SK-N-SH (cell line): ENCODE results near the gene CDK6. TPM values are rescaled to one million over a fixed set of nuclear protein-coding genes. Genes with fewer than 3 reads are reported as not detected.
A peak's percentile ranks its signal among the peaks of the same experiment; 100 is the strongest.

Source experiments
- CTCF ChIA-PET: fragments of 300-600, 350-600 bp; formaldehyde crosslinking; extraction: SDS; loops from one replicate; lab custom pipeline; 2021; lab: Yijun Ruan, JAX
- POLR2A ChIA-PET: fragments of 350-600 bp; sonication (Branson Sonifier 250); formaldehyde crosslinking; extraction: SDS; loops from one replicate; lab custom pipeline; 2020; ENCODE audit warnings: antibody characterized with exemption, inconsistent platforms; lab: Yijun Ruan, JAX
- DNase-seq: peaks from one replicate; pipeline ENCODE4 v3.0.0; 2012
- H2AFZ ChIP-seq: fragments of 200-600 bp; sonication (generic); 2 replicates; pipeline ENCODE4 v1.8.1; 2016; ENCODE audit warnings: antibody characterized with exemption, mild to moderate bottlenecking, low read depth
- H3F3A ChIP-seq: fragments of 200-600 bp; sonication (generic); replicated peaks from 2 replicates; pipeline ENCODE3; 2016; ENCODE audit warnings: antibody characterized with exemption, mild to moderate bottlenecking; ENCODE audit not compliant: insufficient read depth
- H3K27ac ChIP-seq, 2 experiments: fragments of 200-500 bp in 1 of 2; fragments of 200-600 bp in 1 of 2; sonication (Bioruptor generic) in 1 of 2; sonication (generic), shearing (Covaris generic) in 1 of 2; 2 replicates each; pipeline versions ENCODE4 v1.5.1 to v1.6.1; 2014 to 2016; ENCODE audit warnings: low read depth in 2 of 2, inconsistent platforms in 1 of 2, low read length in 1 of 2, mild to moderate bottlenecking in 1 of 2, mixed read lengths in 1 of 2
- H3K27me3 ChIP-seq: fragments of 200-600 bp; sonication (generic), shearing (Covaris generic); 2 replicates; pipeline ENCODE4 v1.6.1; 2016; ENCODE audit warnings: mixed run types; ENCODE audit not compliant: insufficient read depth
- H3K36me3 ChIP-seq, 2 experiments: fragments of 200-500 bp in 1 of 2; fragments of 200-600 bp in 1 of 2; sonication (Bioruptor generic) in 1 of 2; sonication (generic) in 1 of 2; replicated peaks in 1 of 2; 2 replicates each; pipeline versions ENCODE3 to v1.5.1; 2014 to 2016; ENCODE audit warnings: low read length in 1 of 2, mild to moderate bottlenecking in 1 of 2; ENCODE audit not compliant: insufficient read depth in 2 of 2, control insufficient read depth in 1 of 2
- H3K4me1 ChIP-seq, 2 experiments: fragments of 200-500 bp in 1 of 2; fragments of 200-600 bp in 1 of 2; sonication (Bioruptor generic) in 1 of 2; sonication (generic), shearing (Covaris generic) in 1 of 2; 2 replicates each; pipeline versions ENCODE4 v1.5.1 to v1.6.1; 2014 to 2016; ENCODE audit warnings: low read depth in 1 of 2, low read length in 1 of 2, mixed run types in 1 of 2; ENCODE audit not compliant: insufficient read depth in 2 of 2, control insufficient read depth in 1 of 2
- H3K4me2 ChIP-seq: fragments of 200-600 bp; sonication (generic), shearing (Covaris generic); 2 replicates; pipeline ENCODE4 v1.6.1; 2017; ENCODE audit warnings: mixed run types
- H3K4me3 ChIP-seq, 2 experiments: fragments of 200-500 bp in 1 of 2; fragments of 200-600 bp in 1 of 2; sonication (Bioruptor generic) in 1 of 2; sonication (generic), shearing (Covaris generic) in 1 of 2; 2 replicates each; pipeline versions ENCODE4 v1.5.1 to v1.8.1; 2014 to 2016; ENCODE audit warnings: low read depth in 2 of 2, inconsistent platforms in 1 of 2, low read length in 1 of 2, mild to moderate bottlenecking in 1 of 2, mixed read lengths in 1 of 2, moderate library complexity in 1 of 2
- H3K79me2 ChIP-seq: fragments of 200-600 bp; sonication (generic); 2 replicates; pipeline ENCODE4 v1.8.1; 2017; ENCODE audit warnings: mild to moderate bottlenecking; ENCODE audit not compliant: insufficient read depth
- H3K9ac ChIP-seq: fragments of 200-600 bp; sonication (generic); 2 replicates; pipeline ENCODE4 v1.6.1; 2017; ENCODE audit warnings: mixed run types
- H3K9me2 ChIP-seq: fragments of 200-600 bp; sonication (generic); 2 replicates; pipeline ENCODE4 v1.6.1; 2017; ENCODE audit warnings: mixed run types
- H3K9me3 ChIP-seq: fragments of 200-600 bp; sonication (generic); 2 replicates; pipeline ENCODE4 v1.6.1; 2017; ENCODE audit warnings: mixed run types, mild to moderate bottlenecking, moderate library complexity
- H4K20me1 ChIP-seq: fragments of 200-600 bp; sonication (generic); 2 replicates; pipeline ENCODE4 v1.6.1; 2017; ENCODE audit warnings: mild to moderate bottlenecking, mixed run types; ENCODE audit not compliant: insufficient read depth
- CHD2 ChIP-seq: fragments of 150-350 bp; IDR thresholded peaks from 2 replicates; pipeline ENCODE4 v1.6.1; 2018; ENCODE audit warnings: low read length; ENCODE audit not compliant: partially characterized antibody
- ELF1 ChIP-seq: IDR thresholded peaks from 2 replicates; pipeline ENCODE4 v1.4.0; 2012
- FOXM1 ChIP-seq: IDR thresholded peaks from 2 replicates; pipeline ENCODE4 v1.4.0; 2012; ENCODE audit warnings: low read depth, mild to moderate bottlenecking
- GATA2 ChIP-seq: sonication (generic); formaldehyde crosslinking; IDR thresholded peaks from 2 replicates; pipeline ENCODE4 v1.5.0; 2020; ENCODE audit warnings: mild to moderate bottlenecking, missing genetic modification reagents
- MEF2A ChIP-seq: IDR thresholded peaks from 2 replicates; pipeline ENCODE4 v1.4.0; 2012; ENCODE audit warnings: low read depth, borderline replicate concordance
- NFIC ChIP-seq: IDR thresholded peaks from 2 replicates; pipeline ENCODE4 v1.4.0; 2012; ENCODE audit warnings: borderline replicate concordance
- RFX5 ChIP-seq: IDR thresholded peaks from 2 replicates; pipeline ENCODE4 v1.6.1; 2012; ENCODE audit warnings: mild to moderate bottlenecking, improper control_type of control experiment, low read length
- SIN3A ChIP-seq: IDR thresholded peaks from 2 replicates; pipeline ENCODE4 v1.6.1; 2012; ENCODE audit warnings: low read depth, mild to moderate bottlenecking, low read length, moderate library complexity, borderline replicate concordance
- SMC3 ChIP-seq: IDR thresholded peaks from 2 replicates; pipeline ENCODE4 v1.6.1; 2012; ENCODE audit warnings: low read depth, low read length, improper control_type of control experiment
- TAF1 ChIP-seq: IDR thresholded peaks from 2 replicates; pipeline ENCODE4 v1.6.1; 2012; ENCODE audit warnings: low read depth, mild to moderate bottlenecking, low read length, moderate library complexity, borderline replicate concordance
- WGBS: methylation state at CpG from one replicate; pipeline ENCODE4 v1.1.6; 2017; ENCODE audit warnings: low lambda C conversion rate; 5-methylcytosine and 5-hydroxymethylcytosine counted together
- polyA plus RNA-seq, 3 experiments: library from polyadenylated mRNA; depleted of rRNA; stranded (reverse); fragments of >200 nt; gene quantifications; 2 replicates each; pipeline ENCODE4 v1.2.3, GENCODE V29; 2012
- TF ChIP-seq, protein P1 (sequence below): IDR thresholded peaks from 2 replicates; pipeline ENCODE4 v1.4.0; 2012; ENCODE audit warnings: low read depth, borderline replicate concordance
- TF ChIP-seq, protein P2 (sequence below): IDR thresholded peaks from 2 replicates; pipeline ENCODE4 v1.4.0; 2012; ENCODE audit warnings: low read depth, borderline replicate concordance

The CDK6 gene
- polyA plus RNA-seq, 1 of the 3 experiments (the other 2 are of a cell fraction) = 30.3 TPM

- H3K9me2 ChIP-seq = no peaks in the 10 kb centered on the region
- WGBS = 94% methylated on average over 5 of the region's 5 CpGs
- H3K36me3 ChIP-seq = peaks cover 25 to 40% of the 10 kb centered on the region in 2 experiments
- no peak for DNase-seq
- peaks cover 55% of the 10 kb centered on the region for H3F3A ChIP-seq
- no peak overlapping the region for H3K4me3 ChIP-seq
- CTCF ChIA-PET = interaction anchor here (1.3 to 5.2 kb wide), 3 partner anchors 11 to 202 kb away, joined by 3 to 24 read pairs (median 20); no protein-coding TSS in a partner anchor
- H3K79me2 ChIP-seq = peaks cover 69% of the 10 kb centered on the region
- POLR2A ChIA-PET = no interaction called here
- H3K4me2 ChIP-seq = 0 out of 2 replicates have a peak overlapping the region, but pooled peaks have one; percentile 77
- H3K27ac ChIP-seq = peak overlapping the region; percentile 93 to 98
- TF ChIP-seq, protein P1, sequence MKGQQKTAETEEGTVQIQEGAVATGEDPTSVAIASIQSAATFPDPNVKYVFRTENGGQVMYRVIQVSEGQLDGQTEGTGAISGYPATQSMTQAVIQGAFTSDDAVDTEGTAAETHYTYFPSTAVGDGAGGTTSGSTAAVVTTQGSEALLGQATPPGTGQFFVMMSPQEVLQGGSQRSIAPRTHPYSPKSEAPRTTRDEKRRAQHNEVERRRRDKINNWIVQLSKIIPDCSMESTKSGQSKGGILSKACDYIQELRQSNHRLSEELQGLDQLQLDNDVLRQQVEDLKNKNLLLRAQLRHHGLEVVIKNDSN = no peak
- no peak for TF ChIP-seq MEF2A
- no peak for TF ChIP-seq ELF1
- TF ChIP-seq SIN3A = 0 out of 2 replicates have a peak, but pooled peaks have one; percentile 10
- no peak overlapping the region for H3K9ac ChIP-seq
- peaks cover 35 to 49% of the 10 kb centered on the region in 2 experiments for H3K4me1 ChIP-seq
- no peak overlapping the region for H2AFZ ChIP-seq
- H3K27me3 ChIP-seq = no peaks in the 10 kb centered on the region
- H4K20me1 ChIP-seq = no peaks in the 10 kb centered on the region
- H3K9me3 ChIP-seq = no peaks in the 10 kb centered on the region
Observed at GRCh38 chr7:92631067-92631849, 205.1 kb downstream of the CDK6 start.

DNA sequence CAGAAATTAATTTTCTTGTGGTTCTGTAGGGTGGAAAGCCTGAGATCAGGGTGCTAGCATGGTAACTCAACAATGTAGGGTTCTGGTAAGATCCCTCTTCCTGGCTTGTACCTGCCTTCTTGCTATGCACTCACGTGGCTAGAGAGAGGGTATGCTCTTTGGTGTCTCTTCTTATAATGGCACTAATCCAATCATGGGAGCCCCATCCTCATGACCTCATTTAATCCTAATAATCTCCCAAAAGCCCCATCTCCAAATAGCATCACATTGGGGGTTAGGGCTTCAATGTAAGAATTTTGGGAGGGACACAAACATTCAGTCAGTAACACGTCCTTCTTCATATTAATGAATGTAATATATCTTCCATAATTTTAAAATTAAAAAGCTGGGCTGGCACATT lies 206.6 kb downstream of the CDK6 start:
- TF ChIP-seq SMC3 = no peak
- TF ChIP-seq, protein P2, sequence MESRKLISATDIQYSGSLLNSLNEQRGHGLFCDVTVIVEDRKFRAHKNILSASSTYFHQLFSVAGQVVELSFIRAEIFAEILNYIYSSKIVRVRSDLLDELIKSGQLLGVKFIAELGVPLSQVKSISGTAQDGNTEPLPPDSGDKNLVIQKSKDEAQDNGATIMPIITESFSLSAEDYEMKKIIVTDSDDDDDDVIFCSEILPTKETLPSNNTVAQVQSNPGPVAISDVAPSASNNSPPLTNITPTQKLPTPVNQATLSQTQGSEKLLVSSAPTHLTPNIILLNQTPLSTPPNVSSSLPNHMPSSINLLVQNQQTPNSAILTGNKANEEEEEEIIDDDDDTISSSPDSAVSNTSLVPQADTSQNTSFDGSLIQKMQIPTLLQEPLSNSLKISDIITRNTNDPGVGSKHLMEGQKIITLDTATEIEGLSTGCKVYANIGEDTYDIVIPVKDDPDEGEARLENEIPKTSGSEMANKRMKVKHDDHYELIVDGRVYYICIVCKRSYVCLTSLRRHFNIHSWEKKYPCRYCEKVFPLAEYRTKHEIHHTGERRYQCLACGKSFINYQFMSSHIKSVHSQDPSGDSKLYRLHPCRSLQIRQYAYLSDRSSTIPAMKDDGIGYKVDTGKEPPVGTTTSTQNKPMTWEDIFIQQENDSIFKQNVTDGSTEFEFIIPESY = no peak
- TF ChIP-seq CHD2 = no peak
- TF ChIP-seq ELF1 = no peak
- TF ChIP-seq GATA2 (CRISPR knock-in tag) = no peak
- TF ChIP-seq TAF1 = no peak
- TF ChIP-seq SIN3A = no peak
- TF ChIP-seq NFIC = no peak
- no peak for TF ChIP-seq FOXM1
- no peak for TF ChIP-seq RFX5
- no peak overlapping the region for H3K4me3 ChIP-seq
- no peaks in the 10 kb centered on the region for H3K9me2 ChIP-seq
- no peak overlapping the region for H3K4me2 ChIP-seq
- no peaks in the 10 kb centered on the region for H4K20me1 ChIP-seq
- H3K9ac ChIP-seq = no peak overlapping the region
- H3K4me1 ChIP-seq = peaks cover 23 to 45% of the 10 kb centered on the region in 2 experiments
- ChIA-PET POLR2A (no interaction called here), CTCF (interaction anchor here (1.3 to 3.1 kb wide), 2 partner anchors 9 to 19 kb away, joined by 3 to 20 read pairs; no protein-coding TSS in a partner anchor)
- no peak overlapping the region for H3K27ac ChIP-seq
- H3K27me3 ChIP-seq = no peaks in the 10 kb centered on the region
- H2AFZ ChIP-seq = no peak overlapping the region
- DNase-seq = no peak
- H3F3A ChIP-seq = peaks cover 46% of the 10 kb centered on the region
- peaks cover 81% of the 10 kb centered on the region for H3K79me2 ChIP-seq
- 98% methylated on average over 2 of the region's 2 CpGs for WGBS
- H3K36me3 ChIP-seq = peaks cover 25 to 44% of the 10 kb centered on the region in 2 experiments
- H3K9me3 ChIP-seq = no peaks in the 10 kb centered on the region
